ENCODE measurements around the gene NISCH. TPM values are rescaled to one million over a fixed set of nuclear protein-coding genes. Genes with fewer than 3 reads are reported as not detected.

The NISCH gene
- total and polyA plus RNA-seq, 2 donors (not counting 1 experiment from before 2014, with no cell fraction given), result 130 to 169 TPM

DNA sequence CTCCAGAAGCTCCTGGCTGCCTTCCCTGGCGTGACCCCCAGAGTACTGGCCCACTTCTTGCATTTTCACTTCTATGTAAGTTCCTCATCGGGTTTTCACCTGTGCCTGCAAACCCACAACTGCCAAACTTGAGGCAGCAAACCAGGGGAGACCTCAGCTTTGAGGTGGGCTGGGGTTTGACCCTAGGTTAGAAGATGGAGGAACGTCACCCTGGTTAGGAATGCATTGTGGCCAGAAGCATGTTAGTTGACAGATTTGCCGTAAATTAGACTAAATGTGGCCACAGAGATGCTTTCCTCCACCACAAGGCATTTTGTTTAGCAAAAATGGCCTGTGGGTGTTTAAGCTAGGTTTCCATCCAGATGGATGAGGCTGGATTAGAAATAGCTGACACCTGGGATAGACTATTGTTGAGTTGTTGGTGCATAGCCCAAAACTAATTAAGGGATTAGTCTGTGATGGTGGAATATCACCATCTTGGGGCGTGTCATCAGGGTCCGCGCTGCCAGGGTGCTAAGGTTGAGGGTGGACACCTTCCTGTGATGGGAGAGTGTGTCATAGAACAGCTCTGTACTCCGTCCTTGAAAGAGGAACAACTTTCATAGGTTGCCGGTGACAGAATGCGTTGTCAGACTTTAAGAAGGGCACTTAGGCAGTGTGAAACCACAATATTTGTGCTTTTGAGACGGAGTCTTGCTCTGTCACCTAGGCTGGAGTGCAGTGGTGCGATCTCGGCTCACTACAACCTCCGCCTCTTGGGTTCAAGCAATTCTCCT, 3.6 kb downstream of the NISCH start:
- no peaks in the 10 kb centered on the region for H3K27me3 Mint-ChIP-seq
- TF ChIP-seq, protein P1, sequence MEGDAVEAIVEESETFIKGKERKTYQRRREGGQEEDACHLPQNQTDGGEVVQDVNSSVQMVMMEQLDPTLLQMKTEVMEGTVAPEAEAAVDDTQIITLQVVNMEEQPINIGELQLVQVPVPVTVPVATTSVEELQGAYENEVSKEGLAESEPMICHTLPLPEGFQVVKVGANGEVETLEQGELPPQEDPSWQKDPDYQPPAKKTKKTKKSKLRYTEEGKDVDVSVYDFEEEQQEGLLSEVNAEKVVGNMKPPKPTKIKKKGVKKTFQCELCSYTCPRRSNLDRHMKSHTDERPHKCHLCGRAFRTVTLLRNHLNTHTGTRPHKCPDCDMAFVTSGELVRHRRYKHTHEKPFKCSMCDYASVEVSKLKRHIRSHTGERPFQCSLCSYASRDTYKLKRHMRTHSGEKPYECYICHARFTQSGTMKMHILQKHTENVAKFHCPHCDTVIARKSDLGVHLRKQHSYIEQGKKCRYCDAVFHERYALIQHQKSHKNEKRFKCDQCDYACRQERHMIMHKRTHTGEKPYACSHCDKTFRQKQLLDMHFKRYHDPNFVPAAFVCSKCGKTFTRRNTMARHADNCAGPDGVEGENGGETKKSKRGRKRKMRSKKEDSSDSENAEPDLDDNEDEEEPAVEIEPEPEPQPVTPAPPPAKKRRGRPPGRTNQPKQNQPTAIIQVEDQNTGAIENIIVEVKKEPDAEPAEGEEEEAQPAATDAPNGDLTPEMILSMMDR (IDR thresholded peaks at IDR 0.05), result no peak
- TF ChIP-seq EZH2 (IDR thresholded peaks at IDR 0.05; ENCODE audit: borderline replicate concordance, insufficient read depth, low read depth, low read length, poor library complexity, severe bottlenecking), result no peak
- H3K4me3 ChIP-seq (ENCODE audit: control extremely low read depth in 1 of 5, extremely low read depth in 1 of 5, insufficient read depth in 1 of 5, low read depth in 2 of 5, low read length in 4 of 5), result no peak overlapping the region
- H3K79me2 ChIP-seq (ENCODE audit: control insufficient read depth, insufficient read depth, low read length), result peaks cover 20% of the 10 kb centered on the region
- peaks cover 9% of the 10 kb centered on the region for H4K20me1 ChIP-seq (ENCODE audit: control insufficient read depth, insufficient read depth, low read length, poor library complexity, severe bottlenecking)
- H3K4me3 Mint-ChIP-seq, result no peak overlapping the region
- no peak overlapping the region for H2AFZ ChIP-seq (ENCODE audit: insufficient read depth, low read depth, low read length, poor library complexity, severe bottlenecking)
- POLR2A ChIA-PET, result no interaction called here
- H3K9ac ChIP-seq (ENCODE audit: low read length), result no peak overlapping the region
- intact Hi-C loops (cut with micrococcal nuclease), result loop anchor here (5.0 kb wide), 2 partner anchors 228 to 232 kb away; partner anchors contain the start of genes GNL3, PBRM1 and TLR9
- DNase-seq (no peak), ATAC-seq (ENCODE audit: low read depth) (no peak)
- H3K27ac Mint-ChIP-seq, result peak overlapping the region; percentile 17
- WGBS (ENCODE audit: insufficient coverage), result 83% methylated on average over 13 of the region's 14 CpGs
- no peaks in the 10 kb centered on the region for H3K27me3 ChIP-seq (replicated peaks in 1 of 4; ENCODE audit: control extremely low read depth in 1 of 4, control insufficient read depth in 3 of 4, insufficient read depth in 4 of 4, low read length in 3 of 4)
- peaks cover 42% of the 10 kb centered on the region for H3K4me1 Mint-ChIP-seq
- H3K36me3 ChIP-seq (replicated peaks in 1 of 2; ENCODE audit: control extremely low read depth in 1 of 2, control insufficient read depth in 1 of 2, extremely low read depth in 1 of 2, insufficient read depth in 2 of 2, low read length in 1 of 2), result peaks cover 6 to 26% of the 10 kb centered on the region in 2 experiments
- peaks cover 16 to 27% of the 10 kb centered on the region in 2 donors for H3K4me1 ChIP-seq (ENCODE audit: control insufficient read depth in 2 of 2, insufficient read depth in 2 of 2, low read length in 2 of 2)
- no peak overlapping the region for H3K4me2 ChIP-seq (replicated peaks; ENCODE audit: low read depth, low read length, poor library complexity, severe bottlenecking)
- H3K27ac ChIP-seq (ENCODE audit: low read length in 2 of 2), result no peak overlapping the region
- CTCF ChIA-PET, result interaction anchor here (1.1 to 5.1 kb wide), 3 partner anchors 12 to 103 kb away, joined by 3 to 23 read pairs (median 6); partner anchors contain the start of gene SEMA3G
- H3K9me3 Mint-ChIP-seq (ENCODE audit: insufficient read depth), result no peaks in the 10 kb centered on the region
- H3K9me3 ChIP-seq (ENCODE audit: control extremely low read depth in 1 of 3, control insufficient read depth in 2 of 3, insufficient read depth in 1 of 3, low read length in 2 of 3), result peaks cover 0 to 4% (median 0%) of the 10 kb centered on the region in 3 donors

DNA sequence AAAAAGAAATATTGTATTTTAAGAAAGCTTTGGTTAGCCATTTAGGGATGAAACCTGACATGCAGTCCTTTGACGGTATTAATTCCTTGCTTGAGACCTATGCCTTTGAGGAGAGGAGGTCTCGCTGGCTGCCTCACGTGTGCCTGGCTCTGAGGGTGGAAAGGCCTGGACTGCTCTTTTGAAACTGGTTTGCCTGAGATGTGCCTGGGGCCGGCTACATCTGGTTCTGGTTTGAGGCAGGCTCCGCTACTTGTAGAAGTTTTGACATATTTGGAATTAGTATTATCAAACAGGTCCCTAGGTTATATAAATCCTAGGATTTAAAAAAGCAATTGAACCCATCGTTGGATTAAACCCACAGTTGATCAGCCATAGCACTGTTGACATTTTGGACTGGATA, 6.5 kb downstream of the NISCH start:
- DNase-seq, result no peak
- H3K27me3 ChIP-seq (replicated peaks in 1 of 4; ENCODE audit: control extremely low read depth in 1 of 4, control insufficient read depth in 3 of 4, insufficient read depth in 4 of 4, low read length in 3 of 4), result no peaks in the 10 kb centered on the region
- no peak overlapping the region for H3K27ac ChIP-seq (ENCODE audit: low read length in 2 of 2)
- H2AFZ ChIP-seq (ENCODE audit: insufficient read depth, low read depth, low read length, poor library complexity, severe bottlenecking), result no peak overlapping the region
- H3K79me2 ChIP-seq (ENCODE audit: control insufficient read depth, insufficient read depth, low read length), result peaks cover 14% of the 10 kb centered on the region
- H3K4me3 ChIP-seq (ENCODE audit: control extremely low read depth in 1 of 5, extremely low read depth in 1 of 5, insufficient read depth in 1 of 5, low read depth in 2 of 5, low read length in 4 of 5), result no peak overlapping the region
- no peak for TF ChIP-seq EZH2 (IDR thresholded peaks at IDR 0.05; ENCODE audit: borderline replicate concordance, insufficient read depth, low read depth, low read length, poor library complexity, severe bottlenecking)
- TF ChIP-seq, protein P1 (IDR thresholded peaks at IDR 0.05), result no peak
- H3K4me1 ChIP-seq (ENCODE audit: control insufficient read depth in 2 of 2, insufficient read depth in 2 of 2, low read length in 2 of 2), result peaks cover 0 to 4% of the 10 kb centered on the region in 2 donors
- peaks cover 9 to 37% of the 10 kb centered on the region in 2 experiments for H3K36me3 ChIP-seq (replicated peaks in 1 of 2; ENCODE audit: control extremely low read depth in 1 of 2, control insufficient read depth in 1 of 2, extremely low read depth in 1 of 2, insufficient read depth in 2 of 2, low read length in 1 of 2)
- no peak for ATAC-seq (ENCODE audit: low read depth)
- Mint-ChIP-seq H3K27ac (peak overlapping the region; percentile 32), H3K4me3 (no peak overlapping the region), H3K9me3 (ENCODE audit: insufficient read depth) (no peaks in the 10 kb centered on the region), H3K4me1 (peaks cover 24% of the 10 kb centered on the region), H3K27me3 (no peaks in the 10 kb centered on the region)
- WGBS (ENCODE audit: insufficient coverage), result 100% methylated on average over 3 of the region's 6 CpGs
- POLR2A ChIA-PET, result no interaction called here
- CTCF ChIA-PET, result interaction anchor here (1.5 kb wide), 1 partner anchor 10 kb away, joined by 4 read pairs; no protein-coding TSS in a partner anchor
- intact Hi-C loops (cut with micrococcal nuclease), result no loop called here
- H3K9ac ChIP-seq (ENCODE audit: low read length), result no peak overlapping the region
- H3K4me2 ChIP-seq (replicated peaks; ENCODE audit: low read depth, low read length, poor library complexity, severe bottlenecking), result no peak overlapping the region
- H4K20me1 ChIP-seq (ENCODE audit: control insufficient read depth, insufficient read depth, low read length, poor library complexity, severe bottlenecking), result peaks cover 19% of the 10 kb centered on the region
- peaks cover 0 to 5% (median 0%) of the 10 kb centered on the region in 3 donors for H3K9me3 ChIP-seq (ENCODE audit: control extremely low read depth in 1 of 3, control insufficient read depth in 2 of 3, insufficient read depth in 1 of 3, low read length in 2 of 3)
